Measurements from ENCODE around the gene NOS1AP.

DNA sequence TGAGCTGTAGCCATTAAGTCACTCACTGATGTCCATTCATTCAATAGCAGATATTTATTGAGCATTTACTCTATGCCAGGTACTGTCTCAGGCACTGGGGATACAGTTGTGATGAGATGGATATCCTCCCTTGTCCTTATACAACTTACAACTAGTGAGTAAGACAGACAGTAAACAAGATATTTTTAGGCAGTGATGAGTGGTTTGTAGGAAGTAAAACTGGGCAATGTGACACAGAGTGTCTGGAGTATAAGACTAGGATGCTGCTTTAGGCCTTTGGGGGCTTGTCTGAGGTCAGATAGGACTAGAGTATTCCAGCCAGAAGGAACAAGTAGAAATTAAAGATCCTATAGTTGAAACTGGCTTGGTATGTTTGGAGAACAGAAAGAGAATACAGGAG, 41.4 kb downstream of the NOS1AP start:
- TF ChIP-seq CTCF (IDR thresholded peaks at IDR 0.05) (no peak), POLR2A (IDR thresholded peaks at IDR 0.05) (no peak), EP300 (IDR thresholded peaks at IDR 0.05) (no peak)

Measured in ovary (tissue), 3 donors.